ENCODE data around the gene RIC1.

The RIC1 gene

GRCh38 chr9:5696884-5697283 is 68.0 kb downstream of the RIC1 start:
- DNase-seq (ENCODE audit: low spot score), result peak; percentile 24
- no peak for TF ChIP-seq CTCF (IDR thresholded peaks at IDR 0.05; ENCODE audit: extremely low read depth, missing control alignments)

GRCh38 chr9:5698004-5698403 is 69.1 kb downstream of the RIC1 start:
- no peak for TF ChIP-seq CTCF (IDR thresholded peaks at IDR 0.05; ENCODE audit: extremely low read depth, missing control alignments)
- DNase-seq (ENCODE audit: low spot score), result no peak

GRCh38 chr9:5698810-5699556 is 70.1 kb downstream of the RIC1 start:
- DNase-seq (ENCODE audit: low spot score), result no peak
- TF ChIP-seq CTCF (IDR thresholded peaks at IDR 0.05; ENCODE audit: extremely low read depth, missing control alignments), result no peak

GRCh38 chr9:5708414-5708813 is 79.5 kb downstream of the RIC1 start:
- TF ChIP-seq CTCF (IDR thresholded peaks at IDR 0.05; ENCODE audit: extremely low read depth, missing control alignments), result no peak
- DNase-seq (ENCODE audit: low spot score), result no peak

GRCh38 chr9:5712651-5713390 is 83.9 kb downstream of the RIC1 start:
- no peak for DNase-seq (ENCODE audit: low spot score)
- no peak for TF ChIP-seq CTCF (IDR thresholded peaks at IDR 0.05; ENCODE audit: extremely low read depth, missing control alignments)

- no peak for DNase-seq (ENCODE audit: low spot score)
- no peak for TF ChIP-seq CTCF (IDR thresholded peaks at IDR 0.05; ENCODE audit: extremely low read depth, missing control alignments)
These were observed 85.8 kb downstream of the RIC1 start for GRCh38 chr9:5714501-5715401.

Data from GM20000 (cell line).